Kidney (tissue), 22 donors: Measurements from ENCODE around the gene FANCC. TPM values are rescaled to one million over a fixed set of nuclear protein-coding genes. Genes with fewer than 3 reads are reported as not detected.

Experiments used
- DNase-seq, 5 donors: peaks; one replicate each; pipeline ENCODE4 v3.0.0-alpha.2; 2013 to 2020
- FAIRE-seq: peaks from 2 replicates; lab custom pipeline; 2012; peaks lifted over from hg19 to GRCh38; lab: Jason Lieb, UNC
- H3K27ac ChIP-seq, 2 donors: one replicate each; pipeline ENCODE4 v1.7.0; 2013; ENCODE audit warnings: low read depth in 2 of 2, low read length in 2 of 2, inconsistent platforms in 1 of 2
- H3K27me3 ChIP-seq: one replicate; pipeline ENCODE4 v1.7.1; 2013; ENCODE audit warnings: low read length, inconsistent platforms; ENCODE audit not compliant: control insufficient read depth, insufficient read depth
- H3K36me3 ChIP-seq, 3 donors: one replicate each; pipeline versions ENCODE4 v1.7.0 to v1.7.1; 2013; ENCODE audit warnings: low read length in 3 of 3, control low read depth in 1 of 3, inconsistent platforms in 1 of 3; ENCODE audit not compliant: insufficient read depth in 3 of 3, control insufficient read depth in 2 of 3
- H3K4me1 ChIP-seq, 3 donors: one replicate each; pipeline versions ENCODE4 v1.7.0 to v1.7.1; 2013; ENCODE audit warnings: low read length in 3 of 3, inconsistent platforms in 1 of 3, low read depth in 1 of 3; ENCODE audit not compliant: control insufficient read depth in 2 of 3, insufficient read depth in 2 of 3
- H3K4me3 ChIP-seq, 3 donors: one replicate each; pipeline versions ENCODE4 v1.7.0 to v1.8.1; 2013; ENCODE audit warnings: low read length in 3 of 3, control low read depth in 1 of 3, inconsistent platforms in 1 of 3
- H3K9ac ChIP-seq, 3 donors: one replicate each; pipeline versions ENCODE4 v1.7.0 to v1.7.1; 2013; ENCODE audit warnings: low read length in 3 of 3, control low read depth in 1 of 3, inconsistent platforms in 1 of 3
- H3K9me3 ChIP-seq, 3 donors: one replicate each; pipeline versions ENCODE4 v1.7.0 to v1.7.1; 2013; ENCODE audit warnings: low read length in 3 of 3, control low read depth in 1 of 3, inconsistent platforms in 1 of 3; ENCODE audit not compliant: control insufficient read depth in 2 of 3, insufficient read depth in 1 of 3
- intact Hi-C: fragments of 100-400 bp; cut with DNase I; formaldehyde crosslinking; loops from one replicate; pipeline ENCODE4 v1.11.1; 2022
- long read RNA-seq, 10 donors: library from polyadenylated mRNA in 1 of 10; unstranded in 1 of 10; transcript quantifications; one replicate each; pipeline ENCODE4 v2.0.0 and lab custom pipeline, GENCODE V29; 2021 to 2026
- polyA plus RNA-seq: library from polyadenylated mRNA; stranded (reverse); fragments of 350-450 nt; fragmentation: Illumina TruSeq; extraction: RNeasy Lipid Tissue Mini Kit (QIAGEN cat#74804); gene quantifications from one replicate; pipeline ENCODE4 v1.2.3, GENCODE V29; 2014; ENCODE audit warnings: low read depth, low replicate concordance; ENCODE audit not compliant: insufficient read depth
- total RNA-seq: library from RNA; stranded (reverse); fragmentation: NEBNext Ultra II Directional; extraction: Animal tissue kit (Norgen Biotek cat#: 25700); gene quantifications from one replicate; pipeline ENCODE4 v1.2.1, GENCODE V29; 2021
- TF ChIP-seq, protein P1 (sequence below): IDR thresholded peaks from 3 replicates; pipeline ENCODE4 v1.5.1; 2012; ENCODE audit warnings: mild to moderate bottlenecking, moderate library complexity, borderline replicate concordance; ENCODE audit not compliant: insufficient read depth; ENCODE audit errors: extremely low read depth
- donor health status: control.
- donor health status: control.
- donor health status: control.
- donor health status: control.
- donor health status: control.
- donor health status: DM: yes; HTN: yes; CAD: no.
- donor health status: Normal renal cell carcinoma (clear cell type).

FANCC gene, protein sequence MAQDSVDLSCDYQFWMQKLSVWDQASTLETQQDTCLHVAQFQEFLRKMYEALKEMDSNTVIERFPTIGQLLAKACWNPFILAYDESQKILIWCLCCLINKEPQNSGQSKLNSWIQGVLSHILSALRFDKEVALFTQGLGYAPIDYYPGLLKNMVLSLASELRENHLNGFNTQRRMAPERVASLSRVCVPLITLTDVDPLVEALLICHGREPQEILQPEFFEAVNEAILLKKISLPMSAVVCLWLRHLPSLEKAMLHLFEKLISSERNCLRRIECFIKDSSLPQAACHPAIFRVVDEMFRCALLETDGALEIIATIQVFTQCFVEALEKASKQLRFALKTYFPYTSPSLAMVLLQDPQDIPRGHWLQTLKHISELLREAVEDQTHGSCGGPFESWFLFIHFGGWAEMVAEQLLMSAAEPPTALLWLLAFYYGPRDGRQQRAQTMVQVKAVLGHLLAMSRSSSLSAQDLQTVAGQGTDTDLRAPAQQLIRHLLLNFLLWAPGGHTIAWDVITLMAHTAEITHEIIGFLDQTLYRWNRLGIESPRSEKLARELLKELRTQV
- 10.8 TPM for total RNA-seq
- polyA plus RNA-seq = 7.5 TPM
- long read RNA-seq, donor 1 = 0 reads
- long read RNA-seq, donor 2 = 0 reads
- long read RNA-seq, donor 3, full-length matches to known transcripts = 2 of 2 reads
- long read RNA-seq, donor 3, partial matches to known transcripts = 0 of 2 reads
- long read RNA-seq, donor 3, other reads (novel, unspliced or antisense) = 0 of 2 reads
- long read RNA-seq, donor 4, full-length matches to known transcripts = 3 of 3 reads
- long read RNA-seq, donor 4, partial matches to known transcripts = 0 of 3 reads
- long read RNA-seq, donor 4, other reads (novel, unspliced or antisense) = 0 of 3 reads
- long read RNA-seq, donor 5 = 0 reads
- long read RNA-seq, donor 6 = 0 reads
- long read RNA-seq, donor 7, full-length matches to known transcripts = 3 of 22 reads
- long read RNA-seq, donor 7, partial matches to known transcripts = 3 of 22 reads
- long read RNA-seq, donor 7, other reads (novel, unspliced or antisense) = 16 of 22 reads
- long read RNA-seq, donor 8, full-length matches to known transcripts = 1 of 1 reads
- long read RNA-seq, donor 8, partial matches to known transcripts = 0 of 1 reads
- long read RNA-seq, donor 8, other reads (novel, unspliced or antisense) = 0 of 1 reads
- long read RNA-seq, donor 9, full-length matches to known transcripts = 3 of 3 reads
- long read RNA-seq, donor 9, partial matches to known transcripts = 0 of 3 reads
- long read RNA-seq, donor 9, other reads (novel, unspliced or antisense) = 0 of 3 reads
- long read RNA-seq, donor 10, full-length matches to known transcripts = 3 of 3 reads
- long read RNA-seq, donor 10, partial matches to known transcripts = 0 of 3 reads
- long read RNA-seq, donor 10, other reads (novel, unspliced or antisense) = 0 of 3 reads

DNA sequence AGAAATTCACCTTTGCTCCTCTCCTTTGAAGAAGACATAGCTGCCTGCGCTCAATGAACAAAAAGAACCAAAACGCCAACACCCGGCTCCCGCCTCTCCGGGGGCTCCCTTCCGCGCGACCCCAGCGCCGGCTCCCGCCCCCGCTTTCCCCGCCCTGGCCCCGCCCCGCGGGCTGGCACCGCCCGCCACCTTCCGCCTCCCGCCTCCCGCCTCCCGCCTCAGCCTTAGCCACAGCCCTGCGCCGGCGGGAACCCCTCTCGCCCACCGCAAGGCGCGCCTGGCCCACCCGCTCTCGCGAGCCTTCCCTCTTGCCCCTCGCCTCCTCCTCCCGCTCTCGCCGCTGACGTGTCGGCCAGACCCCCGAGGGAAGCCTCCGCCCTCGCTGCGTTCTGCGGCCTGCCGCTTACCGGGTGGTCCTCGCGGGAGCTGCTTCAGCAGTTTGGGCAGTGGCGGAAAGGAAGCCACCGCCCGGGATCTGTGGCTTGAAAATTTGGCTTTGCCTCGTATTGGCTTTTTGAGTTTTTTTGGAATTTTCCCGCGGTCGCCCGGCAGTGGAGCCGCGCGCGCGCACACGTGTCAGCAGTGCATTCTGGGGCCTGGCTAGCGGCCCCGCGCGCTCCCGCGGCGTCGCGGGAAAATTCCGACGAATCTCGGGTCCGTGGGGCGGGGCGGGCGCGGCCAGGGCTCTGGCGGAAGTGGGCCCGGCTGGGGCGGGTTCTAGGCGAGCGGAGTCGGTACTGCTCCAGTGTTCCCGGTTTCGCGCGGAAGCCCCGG lies at the start of gene FANCC:
Gene FANCC (minus strand): TSS at position 591 of the 774 bp plus-strand sequence. CDS start 68,418 bp downstream, outside the sequence.
- intact Hi-C loops = no loop called here
- Histone ChIP-seq H3K27ac (peak within 1 kb of the TSS; percentile 96 to 98), H3K4me1 (no peaks in the 10 kb centered on the region), H3K36me3 (no peaks in the 10 kb centered on the region), H3K27me3 (no peaks in the 10 kb centered on the region), H3K9ac (peak within 1 kb of the TSS; percentile 66 to 95 (median 85)), H3K9me3 (no peaks in the 10 kb centered on the region), H3K4me3 (peak within 1 kb of the TSS; percentile 77 to 91 (median 86))
- TF ChIP-seq, protein P1, sequence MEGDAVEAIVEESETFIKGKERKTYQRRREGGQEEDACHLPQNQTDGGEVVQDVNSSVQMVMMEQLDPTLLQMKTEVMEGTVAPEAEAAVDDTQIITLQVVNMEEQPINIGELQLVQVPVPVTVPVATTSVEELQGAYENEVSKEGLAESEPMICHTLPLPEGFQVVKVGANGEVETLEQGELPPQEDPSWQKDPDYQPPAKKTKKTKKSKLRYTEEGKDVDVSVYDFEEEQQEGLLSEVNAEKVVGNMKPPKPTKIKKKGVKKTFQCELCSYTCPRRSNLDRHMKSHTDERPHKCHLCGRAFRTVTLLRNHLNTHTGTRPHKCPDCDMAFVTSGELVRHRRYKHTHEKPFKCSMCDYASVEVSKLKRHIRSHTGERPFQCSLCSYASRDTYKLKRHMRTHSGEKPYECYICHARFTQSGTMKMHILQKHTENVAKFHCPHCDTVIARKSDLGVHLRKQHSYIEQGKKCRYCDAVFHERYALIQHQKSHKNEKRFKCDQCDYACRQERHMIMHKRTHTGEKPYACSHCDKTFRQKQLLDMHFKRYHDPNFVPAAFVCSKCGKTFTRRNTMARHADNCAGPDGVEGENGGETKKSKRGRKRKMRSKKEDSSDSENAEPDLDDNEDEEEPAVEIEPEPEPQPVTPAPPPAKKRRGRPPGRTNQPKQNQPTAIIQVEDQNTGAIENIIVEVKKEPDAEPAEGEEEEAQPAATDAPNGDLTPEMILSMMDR = no peak
- peak; percentile 97 to 98 (median 97) for DNase-seq
- FAIRE-seq = no peak

DNA sequence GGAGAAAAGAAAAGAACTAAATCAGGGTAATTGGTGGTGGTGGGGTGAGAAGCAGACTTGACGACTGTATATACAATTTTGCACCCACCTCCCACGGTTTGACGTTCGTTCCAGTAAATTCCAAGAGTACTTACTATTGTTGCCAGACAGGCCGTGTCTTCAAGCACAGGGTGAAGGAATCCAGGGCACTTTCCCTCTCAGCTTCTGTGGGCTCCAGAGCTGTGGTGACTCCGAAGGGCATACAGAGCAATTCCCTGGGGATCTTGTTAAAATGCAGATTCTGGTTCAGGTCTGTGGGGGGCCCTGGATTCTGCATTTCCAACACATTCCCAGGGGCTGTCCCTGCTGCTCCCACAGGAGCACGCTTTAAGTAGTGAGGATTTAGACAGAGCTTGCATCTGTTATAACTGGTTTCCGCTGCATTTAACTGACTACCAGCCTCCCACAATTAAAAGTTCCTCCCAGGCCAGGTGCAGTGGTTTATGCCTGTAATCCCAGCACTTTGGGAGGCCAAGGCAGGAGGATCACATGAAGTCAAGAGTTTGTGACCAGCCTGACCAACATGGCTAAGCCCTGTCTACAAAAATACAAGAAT lies 49.3 kb upstream of the FANCC start:
- no peak overlapping the region for H3K4me3 ChIP-seq
- no peaks in the 10 kb centered on the region for H3K36me3 ChIP-seq
- intact Hi-C loops = no loop called here
- H3K9ac ChIP-seq = no peak overlapping the region
- no peaks in the 10 kb centered on the region for H3K9me3 ChIP-seq
- DNase-seq = no peak
- no peak overlapping the region for H3K27ac ChIP-seq
- H3K4me1 ChIP-seq = no peaks in the 10 kb centered on the region
- H3K27me3 ChIP-seq = no peaks in the 10 kb centered on the region
- no peak for FAIRE-seq
- TF ChIP-seq, protein P1 = no peak
